DMS114 treated with DMSO at 0.1 percent for 48 hours (cell line): Measurements from ENCODE around the gene TGIF2.
"Not testable (repeated sequence)": the region's sequence is repeated elsewhere in the genome, so short reads cannot be mapped to it uniquely, and the experiment has no call there.

Experiments
- DNase-seq: peaks from one replicate; lab custom pipeline; 2025; ENCODE audit not compliant: unreplicated experiment; lab: John Stamatoyannopoulos, UW

TGIF2 gene

DNA sequence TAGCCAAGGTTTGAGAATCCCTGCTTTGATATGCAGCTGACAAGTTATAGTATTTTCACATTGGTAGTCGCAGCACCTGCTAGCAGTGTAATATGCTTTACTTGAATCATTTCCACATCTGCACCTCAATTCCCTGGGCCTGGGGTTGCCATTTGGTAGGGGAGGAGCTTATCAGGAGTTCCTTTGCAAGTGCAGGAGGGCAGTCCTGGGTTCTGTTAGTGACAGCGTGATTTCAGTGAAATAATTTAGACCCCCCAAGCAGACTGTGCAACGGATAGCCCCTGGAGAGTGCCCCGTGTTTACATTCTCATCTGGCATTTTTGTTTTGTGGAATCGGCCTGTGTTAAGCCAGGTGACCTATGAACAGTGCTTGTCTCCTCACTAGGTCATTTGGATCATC is 38.2 kb downstream of the TGIF2 start:
- DNase-seq: no peak

DNA sequence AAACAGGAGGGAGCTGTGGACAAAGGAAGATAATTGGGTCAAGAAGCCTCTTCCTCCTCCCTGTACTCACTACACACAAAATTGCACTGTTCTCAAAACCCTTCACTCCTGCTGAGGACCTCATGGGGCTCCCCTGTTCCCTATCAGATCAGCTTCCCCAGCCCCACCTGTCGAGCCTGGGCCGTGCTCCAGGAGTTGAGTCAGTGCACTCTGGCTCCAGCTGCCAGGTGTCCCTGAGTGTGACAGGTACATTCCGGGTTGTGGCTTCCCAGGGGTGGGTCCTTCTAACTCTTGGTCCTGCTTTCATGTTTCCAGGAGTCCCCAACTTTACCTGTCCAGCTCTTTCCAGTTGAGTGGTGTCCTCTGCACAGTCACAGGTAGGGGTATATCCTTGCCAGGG is 40.6 kb downstream of the TGIF2 start:
- no peak for DNase-seq

DNA sequence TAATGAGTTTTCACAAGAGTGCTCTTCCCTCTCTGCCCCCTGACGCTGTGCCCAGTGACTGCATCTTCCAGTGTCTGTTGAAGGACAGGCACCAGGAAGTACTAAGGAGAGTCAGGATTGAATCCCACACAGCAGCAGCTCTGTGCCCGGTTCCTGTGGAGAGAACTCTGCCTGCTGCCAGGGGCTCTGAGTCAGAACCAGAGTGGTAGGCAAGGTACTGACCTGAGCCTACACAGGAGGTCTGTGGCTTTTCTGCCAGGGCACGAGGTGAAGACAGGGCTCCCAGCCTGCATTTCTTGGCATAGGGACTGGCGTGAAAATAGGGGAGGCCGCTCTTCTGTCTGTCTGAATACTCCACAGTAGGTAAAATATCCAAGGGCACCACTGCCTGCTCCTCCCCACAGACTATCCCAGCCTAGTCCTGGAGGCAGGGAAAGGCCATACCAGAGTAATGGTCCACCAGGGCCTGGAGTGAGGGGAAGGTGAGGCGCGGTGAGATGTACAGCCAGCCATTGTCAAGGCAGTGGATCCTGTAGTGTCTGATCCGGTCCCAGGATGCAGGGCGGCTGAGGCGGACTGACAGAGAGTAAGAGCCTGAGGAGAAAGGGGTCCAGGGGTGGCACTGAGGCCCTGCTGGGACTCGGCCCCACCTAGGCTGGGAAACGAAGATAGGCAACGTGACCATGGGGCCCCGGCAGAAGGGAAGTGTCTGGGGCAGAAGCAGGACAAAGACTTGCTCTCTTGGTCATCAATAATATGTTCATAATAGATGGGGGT is 41.6 kb downstream of the TGIF2 start:
- no peak for DNase-seq

DNA sequence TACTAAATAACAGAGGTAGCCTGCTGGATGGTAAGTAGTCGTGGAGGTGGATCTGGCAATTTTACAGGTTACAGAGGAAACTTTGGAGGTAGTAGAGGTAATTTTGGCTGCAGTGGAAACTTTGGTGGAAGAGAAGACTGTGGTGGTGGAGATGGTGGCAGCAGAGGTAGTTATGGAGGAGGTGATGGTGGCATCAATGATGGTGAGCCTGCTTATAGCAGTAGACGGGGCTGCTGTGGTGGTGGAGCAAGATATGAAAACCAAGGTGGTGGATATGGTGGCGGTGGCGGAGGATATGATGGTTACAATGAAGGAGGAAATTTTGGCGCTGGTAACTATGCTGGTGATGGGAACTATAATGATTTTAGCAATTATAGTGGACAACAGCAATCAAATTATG is 47.5 kb downstream of the TGIF2 start:
- DNase-seq: no peak

DNA sequence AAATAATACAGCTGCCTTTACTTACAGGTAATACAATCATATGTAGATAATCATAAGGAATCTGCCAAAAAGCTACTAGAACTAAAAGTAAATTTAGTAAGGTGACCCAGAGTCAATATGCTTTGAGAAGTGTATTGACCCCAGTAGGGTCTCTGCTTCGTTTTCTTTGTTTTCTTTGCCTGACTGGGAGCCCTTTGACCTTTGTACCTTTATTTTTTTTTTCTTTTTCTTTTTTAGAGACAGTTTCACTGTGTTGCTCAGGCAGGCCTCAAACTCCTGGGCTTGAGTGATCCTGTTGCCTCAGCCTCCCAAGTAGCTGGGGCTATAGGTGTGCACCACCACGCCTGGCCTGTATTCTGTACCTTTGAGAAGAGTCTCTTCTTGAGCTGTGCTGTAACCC is 50.0 kb downstream of the TGIF2 start:
- DNase-seq: no peak

DNA sequence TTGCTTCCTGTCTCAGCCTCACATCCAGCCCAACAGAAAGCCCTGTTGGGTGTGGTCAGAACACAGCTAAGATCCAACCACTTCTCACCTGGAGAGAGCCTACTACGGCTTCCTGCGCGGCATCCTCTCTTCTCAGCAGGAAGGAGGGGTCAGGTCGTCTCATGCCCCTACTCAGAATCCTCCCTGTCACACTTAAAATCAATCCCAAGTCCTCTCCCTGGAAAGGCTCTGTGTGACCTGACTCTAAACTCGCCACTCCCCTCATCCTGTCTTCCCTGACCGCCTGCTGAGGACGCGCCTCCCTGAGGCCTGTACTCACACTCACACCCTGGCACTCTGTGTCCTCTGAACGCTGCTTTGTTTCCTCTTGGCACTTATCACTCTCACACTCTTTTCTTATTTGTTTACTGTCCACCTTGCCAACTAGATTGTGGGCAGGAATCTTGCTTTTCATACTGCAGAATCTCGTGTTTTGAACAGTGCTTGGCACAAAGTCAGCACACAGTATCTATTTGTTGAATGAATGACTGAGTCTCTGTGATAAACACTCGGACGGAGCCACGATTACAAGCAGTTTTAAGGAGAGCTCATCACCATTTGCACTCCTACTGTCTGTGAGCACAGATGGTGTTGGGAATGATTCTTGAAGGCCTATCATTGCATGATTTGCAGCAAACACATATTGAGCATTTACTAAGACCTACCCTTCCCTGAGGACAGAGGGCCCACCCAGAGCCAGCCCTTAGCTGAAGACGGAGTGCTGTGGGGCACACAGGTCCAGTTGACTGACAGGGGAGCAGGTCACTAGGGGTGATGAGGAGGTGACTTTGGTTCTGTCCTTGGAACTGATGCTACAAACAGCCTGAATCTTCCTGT is 50.9 kb downstream of the TGIF2 start:
- DNase-seq: no peak

DNA sequence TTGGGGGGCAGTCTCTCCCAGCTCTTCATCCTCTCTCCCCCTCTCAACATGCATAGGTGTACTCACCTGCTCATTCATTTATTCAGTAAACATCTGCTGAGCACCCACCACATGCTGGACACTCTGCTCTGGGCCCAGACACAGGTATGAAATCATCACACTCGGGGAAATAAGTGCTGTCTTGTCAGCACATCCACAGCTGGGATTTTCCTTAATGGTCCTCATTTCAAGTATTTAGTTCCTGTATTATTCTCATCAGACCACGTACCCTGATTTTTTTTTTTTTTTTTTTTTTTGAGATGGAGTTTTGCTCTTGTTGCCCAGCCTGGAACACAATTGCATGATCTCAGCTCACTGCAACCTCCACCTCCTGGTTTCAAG is 51.5 kb downstream of the TGIF2 start:
- DNase-seq: no peak

DNA sequence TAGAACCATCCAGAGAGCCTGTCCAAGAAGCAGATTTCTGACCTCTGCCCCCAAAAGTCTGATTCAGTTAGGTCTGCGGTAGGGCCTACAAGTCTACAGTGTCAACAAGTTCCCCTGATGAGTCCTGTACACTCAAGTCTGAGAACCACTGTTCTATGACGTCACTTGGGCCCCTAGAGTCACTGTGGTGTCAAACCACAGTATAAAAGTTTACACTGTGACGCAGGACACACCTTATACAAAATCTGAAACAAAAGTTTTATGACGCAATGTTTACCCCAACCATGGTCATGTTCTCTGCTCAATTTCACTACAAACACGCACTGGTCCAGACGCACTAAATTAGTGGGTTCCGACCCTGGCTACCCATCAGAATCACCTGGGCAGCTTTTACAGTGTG is 54.7 kb downstream of the TGIF2 start:
- DNase-seq: no peak

DNA sequence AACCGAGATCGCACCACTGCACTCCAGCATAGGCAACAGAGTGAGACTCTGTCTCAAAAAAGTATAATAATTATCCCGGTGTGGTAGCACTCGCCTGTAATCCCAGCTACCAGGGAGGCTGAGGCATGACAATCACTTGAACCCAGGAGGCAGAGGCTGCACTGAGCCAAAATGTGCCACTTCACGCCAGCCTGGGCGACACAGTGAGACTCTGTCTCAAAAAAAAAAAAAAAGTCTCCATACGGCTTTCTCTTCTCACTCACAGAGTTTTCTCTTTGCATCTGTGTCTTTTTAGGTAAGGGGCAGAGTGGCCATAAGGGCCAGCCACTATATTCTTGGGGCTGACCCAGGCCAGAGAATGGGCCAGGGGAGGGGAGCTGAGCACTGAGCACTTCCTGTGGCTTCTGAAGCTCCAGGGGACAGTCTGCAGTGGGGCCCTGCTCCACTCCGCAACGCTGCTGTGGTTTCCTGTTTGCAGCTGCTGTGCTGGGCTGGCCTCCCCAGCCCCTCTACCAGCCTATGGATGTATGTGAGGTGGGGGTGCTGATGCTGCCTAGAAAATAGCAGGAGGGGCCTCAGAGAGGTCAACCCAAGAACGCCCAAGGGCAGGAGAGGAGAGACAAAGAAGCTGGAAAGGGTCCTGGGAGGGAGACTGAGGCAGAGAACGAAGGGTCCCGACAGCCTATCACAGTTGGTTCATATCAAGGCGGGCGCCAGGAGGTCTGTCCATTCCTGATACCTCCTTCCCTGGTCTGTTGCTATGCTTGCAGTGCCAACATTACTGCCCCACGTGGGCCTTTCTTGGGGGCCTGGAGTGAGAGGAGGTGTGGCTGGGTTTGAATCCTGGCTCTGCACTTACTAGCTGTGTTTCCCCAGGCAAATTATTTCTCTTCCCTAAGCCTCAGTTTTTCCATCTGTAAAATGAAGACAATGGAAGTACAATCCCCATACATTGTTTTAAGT is 56.6 kb downstream of the TGIF2 start:
- no peak for DNase-seq

DNA sequence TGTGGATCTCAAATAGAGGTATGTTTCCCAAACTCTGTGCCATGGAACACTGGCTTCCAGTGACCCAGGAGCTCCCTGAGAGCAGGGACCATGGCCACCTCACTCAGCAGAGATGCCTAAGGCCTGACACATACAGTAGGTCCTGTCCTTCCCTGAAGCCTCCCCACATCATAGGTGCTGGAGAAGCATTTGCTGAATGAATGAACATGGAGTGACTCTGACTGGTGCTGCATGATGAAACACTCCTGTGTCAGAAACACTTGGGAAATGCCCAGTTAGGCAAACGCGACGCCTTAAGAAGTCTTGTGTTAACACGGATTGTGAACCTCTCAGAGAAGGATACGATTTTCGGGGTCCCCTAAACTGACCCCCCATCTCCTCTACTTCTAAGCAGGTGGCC is 58.2 kb downstream of the TGIF2 start:
- no peak for DNase-seq

DNA sequence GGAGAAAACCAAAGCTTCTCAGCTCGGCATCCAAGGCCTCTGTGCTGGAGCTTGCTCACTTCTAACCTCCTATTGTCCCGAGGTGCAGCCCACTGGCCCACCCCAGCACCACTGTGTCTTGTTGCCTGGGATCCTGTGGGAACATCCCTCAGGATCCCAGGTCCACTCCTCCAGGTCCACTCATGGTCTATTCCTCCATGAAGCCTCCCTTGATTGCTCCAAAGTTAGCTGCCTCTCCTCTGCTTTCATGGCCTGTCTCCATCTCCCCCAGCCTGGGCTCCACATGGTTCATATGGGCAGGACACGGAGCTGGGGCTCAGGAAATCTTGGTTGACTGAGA is 58.7 kb downstream of the TGIF2 start:
- DNase-seq: no peak

DNA sequence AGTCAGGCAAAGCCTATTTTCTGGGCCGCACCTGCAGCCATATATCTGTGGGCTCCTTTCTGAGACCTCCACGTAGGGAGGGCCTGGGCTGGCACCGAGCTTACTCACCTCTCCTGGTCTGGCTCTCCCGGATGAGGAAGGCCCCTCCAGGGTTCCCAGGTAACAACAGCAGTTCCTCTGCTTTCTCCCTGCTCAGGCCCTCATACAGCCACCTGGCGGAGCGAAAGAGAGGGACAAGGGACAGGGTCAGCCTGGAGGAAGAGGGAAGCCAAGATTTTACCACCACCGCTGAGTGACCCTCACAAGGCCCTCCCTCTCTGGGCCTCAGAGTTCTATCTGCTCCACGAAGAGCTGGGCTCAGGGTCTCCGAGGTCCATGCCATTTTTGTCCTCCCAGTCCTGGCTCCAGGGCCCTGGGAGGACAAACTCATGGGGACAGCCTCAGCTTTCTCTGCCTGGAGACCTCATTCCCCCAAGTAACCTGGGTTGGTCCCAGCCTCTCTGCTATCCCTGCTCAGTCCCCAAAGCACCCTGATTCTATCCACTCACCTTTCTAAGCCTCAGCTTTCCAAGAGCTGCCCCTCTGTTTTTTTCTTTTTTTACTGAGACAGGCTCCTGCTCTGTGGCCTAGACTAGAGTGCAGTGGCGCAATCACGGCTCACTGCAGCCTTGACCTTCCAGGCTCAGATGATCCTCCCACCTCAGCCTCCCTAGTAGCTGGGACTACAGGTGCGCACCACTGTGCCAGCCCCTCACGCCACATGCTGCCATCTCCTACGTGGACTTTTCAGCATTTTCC is 59.3 kb downstream of the TGIF2 start:
- no peak for DNase-seq

DNA sequence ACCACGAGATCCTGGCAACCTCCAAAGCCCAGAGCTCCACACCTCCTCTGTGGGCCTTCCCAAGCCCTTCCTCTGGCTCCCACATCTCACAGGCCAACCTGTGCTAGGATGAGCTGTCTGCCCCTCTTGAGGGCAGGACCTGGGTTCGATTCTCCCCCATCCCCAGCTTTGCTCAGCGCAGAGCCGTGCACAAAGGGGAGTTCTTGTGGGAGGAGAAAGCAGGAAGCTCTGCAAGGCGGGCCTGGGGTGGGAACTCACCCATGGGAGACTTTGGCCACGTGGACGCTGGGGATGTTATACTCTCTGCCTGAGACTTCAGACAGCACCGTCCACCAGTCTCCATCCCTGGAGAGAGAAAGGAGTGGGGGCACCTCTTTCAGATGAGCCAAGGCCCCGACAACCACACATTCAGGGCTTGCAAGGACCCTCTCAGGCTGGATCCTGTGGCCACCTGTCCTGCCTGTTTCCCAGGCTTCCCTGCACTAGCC is 59.9 kb downstream of the TGIF2 start:
- no peak for DNase-seq

DNA sequence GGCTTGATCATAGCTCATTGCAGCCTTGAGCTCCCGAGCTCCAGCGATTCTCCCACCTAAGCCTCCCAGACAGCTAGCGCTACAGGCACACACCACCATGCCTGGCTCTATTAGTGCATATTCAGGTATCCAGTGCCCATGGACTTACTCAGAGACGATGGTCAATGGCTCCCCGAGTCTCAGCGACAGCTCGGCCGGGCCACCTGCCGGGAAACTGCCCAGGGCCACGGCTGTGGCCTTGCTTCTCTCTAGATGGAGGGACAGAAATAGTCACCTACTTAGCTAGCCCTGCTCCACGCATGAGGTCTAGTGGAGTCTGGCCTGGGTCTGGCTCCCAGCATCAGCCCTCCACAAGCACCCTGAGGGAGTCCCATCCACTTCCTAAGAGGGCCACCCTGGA is 60.9 kb downstream of the TGIF2 start:
- DNase-seq: no peak

DNA sequence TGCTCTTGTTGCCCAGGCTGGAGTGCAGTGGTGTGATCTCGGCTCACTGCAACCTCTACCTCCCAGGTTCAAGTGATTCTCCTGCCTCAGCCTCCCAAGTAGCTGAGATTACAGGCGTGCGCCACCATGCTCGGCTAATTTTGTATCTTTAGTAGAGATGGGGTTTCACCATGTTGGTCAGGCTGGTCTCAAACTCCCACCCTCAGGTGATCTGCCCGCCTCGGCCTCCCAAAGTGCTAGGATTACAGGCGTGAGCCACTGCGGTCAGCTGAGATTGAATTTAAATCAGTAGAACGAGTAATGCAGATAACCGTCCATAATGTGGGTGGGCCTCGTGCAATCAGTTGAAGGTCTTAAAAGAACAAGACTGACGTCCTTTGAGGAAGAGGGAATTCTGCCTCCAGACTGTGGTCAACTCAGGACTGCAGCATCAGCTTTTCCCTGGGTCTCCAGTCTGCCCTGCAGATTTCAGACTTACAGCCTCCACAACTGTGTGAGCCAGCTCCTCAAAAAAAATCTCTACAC is 65.5 kb downstream of the TGIF2 start:
- not testable (repeated sequence) for DNase-seq

DNA sequence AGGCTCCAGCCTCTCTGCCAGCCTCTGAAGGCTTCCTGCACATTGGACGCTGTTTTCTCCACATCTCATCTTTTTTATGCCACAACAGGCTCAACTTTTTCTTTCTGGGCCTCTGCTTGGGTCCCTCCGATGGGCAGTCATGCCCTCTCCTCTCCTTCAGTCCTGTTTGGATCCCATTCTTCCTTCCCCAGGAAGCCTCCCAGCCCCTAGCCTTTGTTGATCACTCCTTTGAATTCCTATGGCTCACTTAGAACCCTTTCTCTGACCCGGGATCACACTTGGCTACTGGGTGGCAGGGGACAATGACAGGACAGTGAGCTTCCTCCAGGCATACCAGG is 68.1 kb downstream of the TGIF2 start:
- DNase-seq: no peak

DNA sequence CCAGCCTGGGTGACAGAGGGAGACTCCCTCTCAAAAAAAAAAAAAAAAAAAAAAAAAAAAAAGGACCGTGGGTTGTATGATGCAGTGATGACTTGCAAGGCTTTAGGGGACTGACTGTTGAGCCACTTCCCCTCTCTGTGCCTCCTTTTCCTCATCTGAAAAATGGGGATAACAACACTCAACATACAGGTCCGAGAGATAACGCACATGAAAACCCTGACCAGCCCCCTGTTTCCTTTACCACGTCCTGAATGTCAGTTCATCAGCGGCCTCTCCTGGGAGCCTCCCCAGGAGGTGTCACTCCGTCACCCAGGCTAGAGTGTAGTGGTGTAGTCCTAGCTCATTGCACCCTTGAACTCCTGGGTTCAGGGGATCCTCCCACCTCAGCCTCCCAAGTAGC is 68.7 kb downstream of the TGIF2 start:
- no peak for DNase-seq
